Measurements from ENCODE around the gene USO1. TPM values are rescaled to one million over a fixed set of nuclear protein-coding genes. Genes with fewer than 3 reads are reported as not detected.

Gene USO1
- polyA plus RNA-seq, 1 donor (not counting 4 experiments of a cell fraction or from before 2014, with no cell fraction given) = 75.4 TPM

- dilution Hi-C loops (cut with MboI; ENCODE audit: extremely low pct_ligation_motif_present, low sequenced_read_pairs) = no loop called here
Observed at GRCh38 chr4:75834772-75835154, 110.4 kb downstream of the USO1 start.

GRCh38 chr4:75841641-75842520 lies 117.5 kb downstream of the USO1 start:
- Histone ChIP-seq H3K9me3 (ENCODE audit: control insufficient read depth, low read depth, low read length) (no peaks in the 10 kb centered on the region), H2AFZ (ENCODE audit: control insufficient read depth, low read length) (no peak overlapping the region), H4K20me1 (ENCODE audit: control insufficient read depth, extremely low read depth, insufficient read depth, low read length) (no peaks in the 10 kb centered on the region), H3K4me2 (ENCODE audit: control insufficient read depth, extremely low read depth, insufficient read depth, low read depth, low read length) (no peak overlapping the region), H3K9ac (ENCODE audit: control insufficient read depth, extremely low read depth, insufficient read depth, low read length) (no peak overlapping the region), H3K27me3 (ENCODE audit: control insufficient read depth, extremely low read depth, insufficient read depth, low read length) (no peaks in the 10 kb centered on the region), H3K9me1 (ENCODE audit: control insufficient read depth, extremely low read depth, insufficient read depth, low read length) (no peaks in the 10 kb centered on the region), H3K36me3 (ENCODE audit: control insufficient read depth in 2 of 2, extremely low read depth in 1 of 2, insufficient read depth in 2 of 2, low read length in 2 of 2) (no peaks in the 10 kb centered on the region), H3K4me1 (ENCODE audit: control insufficient read depth, extremely low read depth, insufficient read depth, low read length) (no peaks in the 10 kb centered on the region), H3K79me2 (ENCODE audit: control insufficient read depth, insufficient read depth, low read length) (no peaks in the 10 kb centered on the region), H3K27ac (ENCODE audit: control insufficient read depth, insufficient read depth, low read length) (no peak overlapping the region), H3K4me3 (ENCODE audit: control insufficient read depth in 2 of 3, extremely low read depth in 1 of 3, insufficient read depth in 2 of 3, low read depth in 1 of 3, low read length in 3 of 3) (no peak overlapping the region)
- TF ChIP-seq EZH2 (IDR thresholded peaks at IDR 0.05; ENCODE audit: low read length) (no peak), CTCF (optimal IDR thresholded peaks at IDR 0.05 in 1 of 3, IDR thresholded peaks at IDR 0.05 in 1 of 3, conservative IDR thresholded peaks at IDR 0.05 in 1 of 3; ENCODE audit: extremely low read depth in 1 of 3, insufficient read depth in 2 of 3, low read length in 3 of 3) (no peak)
- FAIRE-seq (no peak), DNase-seq (ENCODE audit: low read depth, low spot score) (no peak)
- dilution Hi-C loops (cut with MboI; ENCODE audit: extremely low pct_ligation_motif_present, low sequenced_read_pairs) = no loop called here

More at GRCh38 chr4:75834772-75835154, 110.4 kb downstream of the USO1 start:
- H3K36me3 ChIP-seq (ENCODE audit: control insufficient read depth in 2 of 2, extremely low read depth in 1 of 2, insufficient read depth in 2 of 2, low read length in 2 of 2) = no peaks in the 10 kb centered on the region
- no peaks in the 10 kb centered on the region for H3K9me3 ChIP-seq (ENCODE audit: control insufficient read depth, low read depth, low read length)
- H4K20me1 ChIP-seq (ENCODE audit: control insufficient read depth, extremely low read depth, insufficient read depth, low read length) = no peaks in the 10 kb centered on the region
- FAIRE-seq = no peak
- no peaks in the 10 kb centered on the region for H3K4me1 ChIP-seq (ENCODE audit: control insufficient read depth, extremely low read depth, insufficient read depth, low read length)
- no peaks in the 10 kb centered on the region for H3K27me3 ChIP-seq (ENCODE audit: control insufficient read depth, extremely low read depth, insufficient read depth, low read length)
- TF ChIP-seq CTCF (optimal IDR thresholded peaks at IDR 0.05 in 1 of 3, IDR thresholded peaks at IDR 0.05 in 1 of 3, conservative IDR thresholded peaks at IDR 0.05 in 1 of 3; ENCODE audit: extremely low read depth in 1 of 3, insufficient read depth in 2 of 3, low read length in 3 of 3) (no peak), EZH2 (IDR thresholded peaks at IDR 0.05; ENCODE audit: low read length) (no peak)
- H3K9ac ChIP-seq (ENCODE audit: control insufficient read depth, extremely low read depth, insufficient read depth, low read length) = no peak overlapping the region
- no peak overlapping the region for H3K27ac ChIP-seq (ENCODE audit: control insufficient read depth, insufficient read depth, low read length)
- no peaks in the 10 kb centered on the region for H3K9me1 ChIP-seq (ENCODE audit: control insufficient read depth, extremely low read depth, insufficient read depth, low read length)
- H3K4me2 ChIP-seq (ENCODE audit: control insufficient read depth, extremely low read depth, insufficient read depth, low read depth, low read length) = no peak overlapping the region
- no peak overlapping the region for H3K4me3 ChIP-seq (ENCODE audit: control insufficient read depth in 2 of 3, extremely low read depth in 1 of 3, insufficient read depth in 2 of 3, low read depth in 1 of 3, low read length in 3 of 3)
- no peaks in the 10 kb centered on the region for H3K79me2 ChIP-seq (ENCODE audit: control insufficient read depth, insufficient read depth, low read length)
- no peak for DNase-seq (ENCODE audit: low read depth, low spot score)
- no peak overlapping the region for H2AFZ ChIP-seq (ENCODE audit: control insufficient read depth, low read length)
